HEK293 (cell line): ENCODE data around the gene ERCC1.
A peak's percentile ranks its signal among the peaks of the same experiment; 100 is the strongest.

Source experiments
- HOXD13 ChIP-seq: sonication (generic); formaldehyde crosslinking; IDR thresholded peaks from 2 replicates; pipeline ENCODE4 v1.8.0; 2022; ENCODE audit warnings: missing genetic modification reagents, borderline replicate concordance
- KLF7 ChIP-seq: fragments of 450-650 bp; formaldehyde crosslinking; IDR thresholded peaks from 2 replicates; pipeline ENCODE4 v1.5.1; 2016; ENCODE audit warnings: missing biosample characterization, missing genetic modification characterization, borderline replicate concordance
- KLF9 ChIP-seq: fragments of 450-650 bp; formaldehyde crosslinking; IDR thresholded peaks from 2 replicates; pipeline ENCODE4 v1.5.1; 2016; ENCODE audit warnings: missing biosample characterization, missing genetic modification characterization, low read depth
- TSHZ1 ChIP-seq: fragments of 450-650 bp; formaldehyde crosslinking; IDR thresholded peaks from 2 replicates; pipeline ENCODE4 v1.5.1; 2016; ENCODE audit warnings: missing biosample characterization, missing genetic modification characterization, borderline replicate concordance
- WT1 ChIP-seq: fragments of 450-650 bp; formaldehyde crosslinking; IDR thresholded peaks from 2 replicates; pipeline ENCODE4 v1.5.1; 2016; ENCODE audit warnings: missing biosample characterization, missing genetic modification characterization
- ZNF169 ChIP-seq: fragments of 450-650 bp; formaldehyde crosslinking; IDR thresholded peaks from 2 replicates; pipeline ENCODE4 v1.5.1; 2016; ENCODE audit warnings: missing biosample characterization, missing genetic modification characterization
- ZNF24 ChIP-seq: fragments of 450-650 bp; formaldehyde crosslinking; IDR thresholded peaks from 2 replicates; pipeline ENCODE4 v1.5.1; 2016; ENCODE audit warnings: missing biosample characterization, missing genetic modification characterization
- ZNF26 ChIP-seq: fragments of 450-650 bp; formaldehyde crosslinking; IDR thresholded peaks from 2 replicates; pipeline ENCODE4 v1.5.1; 2016; ENCODE audit warnings: missing biosample characterization, missing genetic modification characterization
- ZNF280C ChIP-seq: fragments of 450-650 bp; formaldehyde crosslinking; IDR thresholded peaks from 2 replicates; pipeline ENCODE4 v1.5.1; 2016; ENCODE audit warnings: missing biosample characterization, missing genetic modification characterization
- ZNF280D ChIP-seq: fragments of 450-650 bp; formaldehyde crosslinking; IDR thresholded peaks from 2 replicates; pipeline ENCODE4 v1.5.1; 2016; ENCODE audit warnings: missing biosample characterization, missing genetic modification characterization
- ZNF324 ChIP-seq: fragments of 450-650 bp; formaldehyde crosslinking; IDR thresholded peaks from 2 replicates; pipeline ENCODE4 v1.5.1; 2016; ENCODE audit warnings: missing biosample characterization, missing genetic modification characterization
- ZNF335 ChIP-seq: fragments of 450-650 bp; formaldehyde crosslinking; conservative IDR thresholded peaks from 2 replicates; pipeline ENCODE4 v1.5.1; 2016; ENCODE audit warnings: missing biosample characterization, missing genetic modification characterization
- ZNF341 ChIP-seq: fragments of 450-650 bp; formaldehyde crosslinking; IDR thresholded peaks from 2 replicates; pipeline ENCODE4; 2016; ENCODE audit warnings: low read depth, missing biosample characterization, missing genetic modification characterization
- ZNF426 ChIP-seq: fragments of 450-650 bp; formaldehyde crosslinking; IDR thresholded peaks from 2 replicates; pipeline ENCODE4 v1.5.1; 2017; ENCODE audit warnings: missing biosample characterization, missing genetic modification characterization, mild to moderate bottlenecking, inconsistent platforms, moderate library complexity
- ZNF513 ChIP-seq: fragments of 450-650 bp; IDR thresholded peaks from 2 replicates; pipeline ENCODE4 v1.5.1; 2018; ENCODE audit warnings: missing biosample characterization, missing genetic modification characterization
- ZNF555 ChIP-seq: fragments of 450-650 bp; formaldehyde crosslinking; conservative IDR thresholded peaks from 2 replicates; pipeline ENCODE4 v1.5.1; 2017; ENCODE audit warnings: missing biosample characterization, mild to moderate bottlenecking, missing genetic modification characterization, inconsistent platforms
- ZNF558 ChIP-seq: fragments of 450-650 bp; formaldehyde crosslinking; IDR thresholded peaks from 2 replicates; pipeline ENCODE4 v1.5.1; 2016; ENCODE audit warnings: missing biosample characterization, missing genetic modification characterization
- ZNF560 ChIP-seq: fragments of 450-650 bp; formaldehyde crosslinking; IDR thresholded peaks from 2 replicates; pipeline ENCODE4 v1.5.1; 2017; ENCODE audit warnings: missing biosample characterization, missing genetic modification characterization, borderline replicate concordance
- ZNF621 ChIP-seq: fragments of 450-650 bp; formaldehyde crosslinking; IDR thresholded peaks from 2 replicates; pipeline ENCODE4 v1.5.1; 2017; ENCODE audit warnings: missing biosample characterization, missing genetic modification characterization
- ZNF623 ChIP-seq: fragments of 450-650 bp; formaldehyde crosslinking; IDR thresholded peaks from 2 replicates; pipeline ENCODE4 v1.5.1; 2016; ENCODE audit warnings: missing biosample characterization, missing genetic modification characterization
- ZNF670 ChIP-seq: fragments of 450-650 bp; formaldehyde crosslinking; IDR thresholded peaks from 2 replicates; pipeline ENCODE4 v1.5.1; 2016; ENCODE audit warnings: missing biosample characterization, missing genetic modification characterization, low read depth
- ZNF701 ChIP-seq: fragments of 450-650 bp; formaldehyde crosslinking; IDR thresholded peaks from 2 replicates; pipeline ENCODE4 v1.5.1; 2016; ENCODE audit warnings: missing biosample characterization, missing genetic modification characterization
- ZNF704 ChIP-seq: fragments of 450-650 bp; formaldehyde crosslinking; IDR thresholded peaks from 2 replicates; pipeline ENCODE4 v1.5.1; 2016; ENCODE audit warnings: missing biosample characterization, missing genetic modification characterization
- ZNF768 ChIP-seq: fragments of 450-650 bp; formaldehyde crosslinking; IDR thresholded peaks from 2 replicates; pipeline ENCODE4 v1.5.1; 2018; ENCODE audit warnings: missing biosample characterization, mild to moderate bottlenecking, missing genetic modification characterization
- ZNF776 ChIP-seq: fragments of 450-650 bp; formaldehyde crosslinking; IDR thresholded peaks from 2 replicates; pipeline ENCODE4 v1.5.0; 2017; ENCODE audit warnings: missing biosample characterization, missing genetic modification characterization, borderline replicate concordance
- ZSCAN16 ChIP-seq: fragments of 450-650 bp; formaldehyde crosslinking; IDR thresholded peaks from 2 replicates; pipeline ENCODE4 v1.5.1; 2016; ENCODE audit warnings: missing biosample characterization, missing genetic modification characterization

Gene ERCC1

GRCh38 chr19:45404557-45405434 is 18.9 kb downstream of the ERCC1 start, which contains the start of gene PPP1R13L (continued):
- TF ChIP-seq ZNF24 (tag by site-specific recombination) (peak; percentile 89), ZNF280C (tag by site-specific recombination) (no peak), ZNF670 (tag by site-specific recombination) (no peak), ZNF280D (tag by site-specific recombination) (peak; percentile 92), ZNF335 (tag by site-specific recombination) (peak; percentile 87), ZSCAN16 (tag by site-specific recombination) (no peak), ZNF701 (tag by site-specific recombination) (no peak), ZNF26 (tag by site-specific recombination) (no peak), ZNF341 (tag by site-specific recombination) (no peak), KLF9 (tag by site-specific recombination) (peak; percentile 71), ZNF623 (no peak), ZNF426 (tag by site-specific recombination) (no peak), ZNF513 (tag by site-specific recombination) (no peak), ZNF555 (tag by site-specific recombination) (no peak), ZNF560 (tag by site-specific recombination) (no peak), WT1 (no peak), ZNF704 (tag by site-specific recombination) (no peak), ZNF768 (tag by site-specific recombination) (peak; percentile 92), ZNF169 (tag by site-specific recombination) (no peak), ZNF776 (tag by site-specific recombination) (no peak), TSHZ1 (tag by site-specific recombination) (0 out of 2 replicates have a peak, but pooled peaks have one; percentile 8), HOXD13 (CRISPR knock-in tag) (no peak), ZNF324 (peak; percentile 58; the same call in 1 of the 2 replicates), ZNF621 (no peak), ZNF558 (tag by site-specific recombination) (no peak), KLF7 (tag by site-specific recombination) (peak; percentile 69; the same call in 1 of the 2 replicates)
